ENCODE measurements around the gene TEX2.

Gene TEX2

DNA sequence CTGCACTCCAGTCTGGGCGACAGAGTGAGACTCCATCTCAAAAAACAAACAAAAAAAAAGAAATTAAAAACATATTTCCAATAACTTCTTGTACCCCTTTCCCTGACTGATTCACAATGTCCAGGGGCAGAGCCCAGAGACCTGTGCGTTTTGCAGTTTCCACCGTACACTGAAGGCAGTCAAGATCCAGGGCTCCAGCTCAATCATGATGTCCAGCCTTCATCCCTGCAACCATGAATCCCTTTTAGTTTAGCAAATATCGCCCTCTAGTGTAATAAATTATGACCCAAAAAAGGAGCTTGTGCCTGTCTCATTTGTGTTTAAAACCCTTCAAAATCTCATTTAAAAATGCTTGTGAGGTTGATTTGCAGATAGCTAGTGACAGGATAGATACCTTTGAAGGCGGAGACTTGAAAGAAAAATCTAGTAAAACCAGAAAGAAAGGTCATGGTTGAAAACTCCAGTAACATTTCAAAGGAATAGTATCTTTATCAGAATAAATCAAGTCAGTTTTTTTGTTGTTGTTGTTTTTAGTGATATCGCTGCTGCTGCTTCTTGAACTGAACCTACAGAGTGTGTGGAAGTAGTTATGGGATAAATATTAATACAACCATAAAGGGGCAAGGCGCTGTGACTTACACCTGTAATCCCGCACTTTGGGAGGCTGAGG lies 129.4 kb downstream of the TEX2 start:
- DNase-seq, result peak; percentile 78

DNA sequence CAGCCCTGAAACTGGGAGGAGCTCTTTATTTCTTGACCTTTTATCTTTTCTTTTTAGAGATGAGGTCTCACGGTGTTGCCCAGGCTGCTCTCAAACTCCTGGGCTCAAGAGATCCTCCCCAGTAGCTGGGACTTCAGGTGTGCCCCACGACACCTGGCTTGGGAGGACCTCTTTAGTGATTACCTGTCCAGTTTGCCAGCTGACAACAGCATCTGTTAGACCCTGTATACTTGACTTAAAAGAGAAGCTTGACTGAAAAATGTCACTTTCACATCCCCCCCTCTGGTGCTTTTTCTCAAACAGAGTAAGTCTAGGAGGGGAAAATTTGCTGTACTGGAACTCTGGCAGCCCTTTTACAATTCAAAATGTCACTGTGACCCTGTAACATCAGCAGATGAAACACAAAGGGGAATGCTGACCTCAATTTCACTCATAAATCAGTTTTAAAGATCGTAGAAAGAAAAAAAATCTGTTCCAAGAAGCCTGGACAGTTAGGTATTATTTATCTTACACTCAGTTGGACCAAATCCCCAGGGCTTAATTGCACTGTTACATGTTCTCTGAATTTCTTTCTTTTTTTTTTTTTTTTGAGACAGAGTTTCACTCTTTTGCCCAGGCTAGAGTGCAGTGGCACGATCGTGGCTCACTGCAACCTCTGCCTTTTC lies 131.3 kb downstream of the TEX2 start:
- DNase-seq, result no peak

DNA sequence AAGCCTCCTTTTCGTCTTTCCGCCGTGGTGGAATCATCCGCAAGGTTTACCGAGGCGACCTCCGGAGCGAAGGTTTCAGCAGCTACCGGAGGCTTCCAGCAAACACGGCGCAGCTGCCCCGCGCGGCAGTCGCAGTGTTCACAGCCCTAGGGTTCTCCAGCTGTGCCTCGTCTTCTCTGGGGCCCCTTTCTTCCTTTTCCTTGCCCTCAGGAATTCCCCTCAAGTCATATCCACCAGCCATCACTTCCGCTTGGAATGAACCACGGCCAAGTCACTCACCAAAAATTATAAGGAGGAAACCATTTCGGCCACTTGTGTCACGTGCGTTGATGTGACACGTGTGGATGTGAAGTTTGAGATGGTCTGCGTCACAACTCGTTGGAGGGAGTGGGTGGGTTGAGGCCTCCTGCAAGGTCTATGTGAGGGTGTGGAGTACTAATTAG lies 132.5 kb downstream of the TEX2 start:
- DNase-seq, result peak; percentile 96

DNA sequence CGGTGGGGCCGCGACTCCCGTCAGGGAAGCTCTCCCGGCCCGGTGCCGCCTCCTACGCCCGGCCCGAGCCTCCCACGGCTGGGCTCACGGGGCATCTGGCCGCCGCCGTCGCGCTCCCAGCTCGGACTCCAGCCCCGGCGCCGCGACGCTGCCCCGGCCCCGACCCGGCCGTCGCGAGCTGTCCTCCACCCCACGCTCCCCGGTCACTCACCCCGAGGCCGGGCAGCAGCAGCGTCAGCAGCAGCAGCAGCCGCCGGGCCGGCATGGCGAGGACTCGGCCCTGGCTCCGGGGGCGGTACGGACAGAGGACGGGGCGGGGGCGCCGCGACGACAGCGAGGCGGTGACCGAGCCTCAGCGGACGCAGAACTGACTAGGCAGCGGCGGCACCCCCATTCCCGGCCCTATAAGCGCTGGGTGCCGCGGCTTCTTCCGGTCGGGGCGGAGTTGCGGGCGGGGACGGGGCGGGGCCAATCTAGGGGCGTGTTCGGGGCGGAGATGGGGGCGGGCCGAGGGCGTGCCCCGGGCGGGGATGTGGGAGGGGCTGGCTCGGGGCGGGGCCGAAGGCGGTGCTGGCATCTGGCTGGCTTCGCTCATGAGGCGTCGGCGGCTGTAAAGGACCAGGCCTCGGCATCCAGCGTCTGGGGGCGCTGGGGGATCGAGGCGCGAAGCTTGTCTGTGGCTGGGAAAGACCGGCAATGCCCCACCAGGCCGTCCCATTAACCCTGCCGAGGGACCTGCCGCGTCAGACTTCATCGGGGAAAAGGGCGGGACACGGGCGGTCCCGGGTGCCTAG lies 133.1 kb downstream of the TEX2 start, which contains the start of gene ERN1:
ERN1 (minus strand) TSS at position 380 of the 794 bp plus-strand sequence; CDS start at position 265, 115 bp downstream.
- DNase-seq, result peak; percentile 94

DNA sequence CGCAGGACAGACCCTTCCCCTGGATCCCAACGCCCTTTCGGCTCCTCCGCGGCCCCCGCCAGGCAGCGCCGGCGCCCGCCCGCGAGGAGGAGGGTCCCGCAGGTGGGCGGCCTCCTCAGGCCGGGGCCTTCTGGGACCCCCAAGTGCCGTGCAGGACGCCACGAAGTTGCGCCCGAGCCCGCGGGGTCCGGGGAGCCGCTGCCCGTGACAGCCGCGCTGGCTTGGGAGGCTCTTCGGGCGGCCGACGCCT lies 133.6 kb downstream of the TEX2 start:
- no peak for DNase-seq

DNA sequence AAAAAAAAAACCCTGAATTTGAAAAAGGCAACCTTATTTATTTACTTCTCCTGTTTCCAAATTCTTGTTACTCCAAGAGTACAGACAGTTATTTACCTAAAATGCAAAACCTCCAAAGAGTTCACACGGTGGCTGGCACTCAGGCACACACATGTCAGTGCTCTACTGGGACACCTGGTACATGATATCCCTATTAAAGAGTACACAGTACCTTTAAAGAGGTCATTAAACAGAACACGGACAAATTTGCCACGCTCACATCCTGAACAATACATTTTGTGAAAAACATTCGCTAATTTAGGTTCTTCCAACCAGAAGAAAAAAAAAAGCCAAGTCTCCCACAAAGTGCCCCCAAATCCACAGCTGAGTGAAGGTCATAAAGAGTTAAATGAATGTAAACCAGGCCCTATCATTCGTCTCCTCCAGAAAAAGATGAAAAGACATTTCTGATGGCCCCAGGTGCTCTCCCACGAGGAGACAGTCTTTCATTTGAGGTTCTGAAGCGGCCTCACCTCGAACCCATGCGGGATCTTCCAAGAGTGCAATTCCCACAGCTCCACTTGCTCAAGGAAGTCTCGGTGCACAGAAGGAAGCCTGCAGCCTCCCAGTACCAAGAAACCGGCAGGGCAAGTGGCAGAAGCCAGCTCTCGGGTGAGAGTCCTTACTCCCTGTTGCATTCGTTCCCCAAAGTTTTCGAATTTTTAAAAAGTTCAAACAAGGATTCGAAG lies 134.1 kb downstream of the TEX2 start:
- DNase-seq, result peak; percentile 33

DNA sequence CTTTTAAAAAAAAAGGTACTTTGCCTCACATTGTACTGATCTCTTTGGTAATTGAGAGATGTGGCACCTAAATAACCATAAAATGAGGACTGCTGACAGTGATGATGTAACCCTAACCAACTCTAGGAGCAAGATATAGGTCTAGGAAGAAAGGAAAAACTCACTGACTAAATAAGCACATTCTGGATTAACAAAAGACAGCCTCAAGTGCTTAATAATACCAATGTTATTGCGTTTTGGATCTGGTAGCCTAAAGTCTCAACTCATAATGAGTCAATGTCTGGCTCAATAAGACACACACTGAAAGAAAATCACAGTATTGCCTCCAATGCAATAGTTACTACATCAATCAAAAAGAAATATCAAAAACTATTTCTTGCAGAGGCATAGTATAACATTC lies 136.1 kb downstream of the TEX2 start:
- peak; percentile 35 for DNase-seq

DNA sequence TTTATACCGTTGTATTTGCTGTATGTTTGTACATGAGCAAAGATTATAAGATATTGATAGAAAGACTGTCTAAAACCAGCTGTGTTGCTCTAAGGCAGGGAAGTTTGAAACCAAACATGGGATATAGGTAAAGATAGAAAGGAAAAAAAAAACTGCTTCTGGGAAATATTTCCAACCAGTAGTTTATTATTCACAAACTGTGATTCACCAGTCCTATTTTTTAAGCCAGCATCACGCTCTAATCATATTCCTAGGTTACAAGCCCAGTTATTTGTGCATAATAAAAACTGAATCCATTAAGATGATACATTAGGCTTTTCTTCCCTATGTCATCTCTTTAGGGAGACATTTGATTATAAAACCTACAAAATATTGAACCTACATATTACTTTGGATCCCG lies 137.1 kb downstream of the TEX2 start:
- DNase-seq, result no peak

DNA sequence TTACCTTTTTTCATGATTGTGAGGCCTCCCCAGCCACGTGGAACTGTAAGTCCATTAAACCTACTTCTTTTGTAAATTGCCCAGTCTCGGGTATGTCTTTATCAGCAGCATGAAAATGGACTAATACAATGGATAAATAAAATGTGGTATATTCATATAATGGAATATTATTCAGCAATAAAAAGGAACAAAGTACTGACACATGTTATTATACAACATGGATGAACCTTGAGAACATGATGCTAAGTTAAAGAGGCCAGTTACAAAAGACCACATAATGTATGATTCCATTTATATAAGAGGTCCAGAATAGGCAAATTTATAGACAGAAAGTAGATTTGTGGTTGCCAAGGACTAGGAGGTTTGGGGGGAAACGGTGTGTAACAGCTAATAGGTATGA lies 138.5 kb downstream of the TEX2 start:
- DNase-seq, result no peak

DNA sequence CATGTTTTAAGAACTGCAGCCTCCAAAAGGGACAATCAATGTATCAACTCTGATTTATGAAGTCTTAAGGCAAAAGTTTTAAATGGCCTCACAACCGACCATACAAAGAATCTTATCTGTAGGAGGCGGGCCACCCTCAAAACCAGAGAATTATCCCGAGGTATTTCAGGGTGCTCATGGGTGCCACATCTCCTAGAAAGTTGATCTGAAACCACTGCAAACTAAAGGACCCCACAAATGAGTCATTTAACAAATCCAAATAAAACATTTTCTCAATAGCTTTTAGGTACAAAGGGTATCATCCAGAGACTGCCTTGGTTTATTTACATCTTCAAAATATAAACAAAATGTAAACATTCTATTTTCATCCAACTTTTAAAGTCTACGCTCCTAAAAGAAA lies 139.9 kb downstream of the TEX2 start:
- no peak for DNase-seq

DNA sequence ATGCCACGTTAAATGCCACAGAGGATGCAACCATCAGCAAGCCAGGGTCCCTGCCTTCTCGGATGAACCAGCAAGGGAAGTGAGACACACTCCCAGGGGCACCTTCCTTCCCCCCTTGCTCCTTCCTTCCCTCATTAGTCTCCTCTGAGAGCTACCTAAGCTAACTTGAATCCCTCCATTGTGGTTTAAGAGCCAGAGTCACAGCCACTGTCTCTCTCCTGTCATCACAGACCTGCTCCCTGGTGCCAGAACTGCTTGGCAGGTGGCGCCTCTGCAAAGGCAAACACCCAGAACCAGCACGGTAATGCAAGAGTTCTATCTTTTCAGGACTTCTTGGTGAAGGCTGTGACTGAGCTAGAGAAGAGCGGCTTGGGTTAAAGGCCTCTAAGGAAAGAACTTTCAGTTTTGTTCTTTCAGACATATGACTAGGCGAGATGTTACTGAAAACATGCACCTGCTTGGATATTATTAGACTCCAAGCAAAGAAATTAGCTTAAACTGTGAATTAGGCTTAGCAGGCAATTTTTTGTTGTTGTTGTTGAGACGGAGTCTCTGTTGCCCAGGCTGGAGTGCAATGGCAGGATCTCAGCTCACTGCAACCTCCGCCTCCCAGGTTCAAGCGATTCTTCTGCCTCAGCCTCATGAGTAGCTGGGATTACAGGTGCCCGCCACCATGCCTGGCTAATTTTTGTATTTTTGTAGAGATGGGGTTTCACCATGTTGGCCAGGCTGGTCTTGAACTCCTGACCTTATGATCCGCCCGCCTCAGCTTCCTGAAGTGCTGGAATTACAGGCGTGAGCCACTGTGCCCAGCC lies 141.9 kb downstream of the TEX2 start:
- DNase-seq, result peak; percentile 35

DNA sequence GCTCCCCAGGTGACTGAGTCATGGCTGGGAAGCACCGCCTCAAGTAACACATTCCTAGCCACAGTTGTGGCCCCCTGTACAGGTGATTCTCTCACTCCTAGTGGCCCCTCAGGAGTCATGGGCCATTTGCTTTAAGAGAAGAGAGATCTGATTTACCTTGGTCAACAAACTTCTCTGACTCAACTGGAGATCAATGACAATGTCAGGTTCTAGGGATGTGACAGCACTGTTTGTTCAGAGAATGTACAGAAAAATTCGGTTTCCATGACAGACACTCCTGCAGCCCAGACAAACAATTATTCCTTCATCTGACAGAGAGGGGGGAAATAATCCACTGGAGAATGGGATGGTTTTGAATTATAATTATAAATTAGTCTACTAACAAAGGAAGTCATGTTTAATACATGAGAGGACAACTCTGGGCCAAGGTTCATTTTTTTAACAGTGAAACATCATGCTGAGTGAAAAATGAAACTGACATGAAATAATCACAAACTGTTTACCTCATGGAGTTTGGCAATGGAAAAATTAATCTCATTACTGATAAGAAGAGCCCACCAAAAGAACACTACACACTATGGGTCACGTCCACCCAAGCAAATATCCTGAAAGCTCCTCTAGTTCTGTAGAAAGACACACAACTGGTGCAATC lies 142.8 kb downstream of the TEX2 start:
- peak; percentile 39 for DNase-seq

DNA sequence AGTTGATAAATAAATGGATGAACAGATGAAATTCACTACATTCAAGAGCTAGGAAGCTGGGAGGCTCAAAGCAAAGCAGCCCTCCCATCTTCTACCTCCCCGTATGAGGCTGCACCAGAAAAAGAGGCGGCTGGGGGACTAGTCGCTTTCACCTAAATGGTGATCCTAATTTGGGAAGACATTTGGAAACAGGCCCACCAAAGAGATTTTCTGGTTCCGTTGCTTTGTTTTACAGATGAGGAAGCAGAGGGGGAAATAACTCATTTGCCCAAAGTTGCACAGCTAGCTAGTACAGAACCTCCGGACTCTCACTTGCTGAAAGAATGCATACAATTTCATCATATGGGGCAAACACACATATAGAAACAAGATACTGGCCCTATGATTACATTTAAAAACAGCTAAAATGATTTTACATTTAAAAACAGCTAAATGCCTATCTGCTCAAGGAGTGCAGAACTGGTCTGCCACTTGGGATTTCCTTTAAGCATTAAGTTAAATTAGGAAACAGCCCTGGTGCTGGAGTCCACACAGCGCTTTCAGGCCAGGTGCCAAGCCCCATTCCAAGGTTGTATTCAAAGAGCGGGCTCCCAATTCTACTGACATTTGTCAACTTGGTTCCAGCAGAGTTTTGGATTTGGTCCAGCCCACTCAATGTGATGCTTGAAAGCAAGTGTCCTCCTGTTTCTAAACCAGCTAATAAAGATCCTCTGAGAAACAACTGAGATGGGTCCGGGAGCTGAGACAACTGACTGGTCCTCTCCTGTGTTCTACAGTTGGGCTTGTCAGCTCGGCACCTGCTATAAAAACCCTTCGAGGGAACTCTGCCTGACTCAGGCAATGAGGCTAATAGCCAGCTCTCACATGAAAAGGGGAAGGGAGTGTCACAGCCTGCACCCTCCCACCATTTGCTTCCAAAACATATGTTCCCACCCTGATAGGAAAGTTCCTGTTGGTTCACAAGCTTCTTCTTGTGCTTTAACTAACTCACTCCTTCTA lies 144.8 kb downstream of the TEX2 start:
- peak; percentile 88 for DNase-seq

DNA sequence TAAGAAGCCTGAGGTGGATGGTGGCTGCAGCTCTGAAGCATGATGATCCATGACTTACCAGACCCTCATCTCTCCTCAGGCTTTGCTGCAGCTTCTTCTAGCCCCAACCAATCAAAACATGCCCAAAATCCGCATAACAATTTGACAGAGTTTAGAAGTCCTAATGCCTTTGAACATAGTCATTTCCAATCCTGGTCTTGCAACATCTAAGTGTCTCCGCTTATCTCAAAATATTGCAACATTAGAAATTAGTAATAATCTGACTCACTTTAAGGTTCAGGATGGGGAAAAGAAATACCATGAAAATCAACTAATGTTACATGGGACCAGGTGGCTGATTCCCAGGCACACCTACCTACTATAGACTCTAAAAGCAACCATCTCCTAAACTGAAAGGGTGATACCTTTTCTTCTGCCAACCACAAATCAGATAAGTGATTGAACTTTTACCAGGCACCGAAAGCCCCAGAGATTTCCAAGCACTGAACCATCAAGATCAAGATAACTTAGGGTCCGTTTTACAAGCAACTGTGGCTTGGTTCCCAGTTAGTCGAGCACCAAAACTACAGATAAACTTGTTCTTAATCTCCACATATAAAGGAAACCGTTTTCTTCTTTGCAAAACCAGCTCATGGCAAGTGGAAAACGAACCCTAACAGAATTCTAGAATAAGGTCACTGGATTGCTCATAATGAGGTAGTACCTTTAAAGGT lies 147.1 kb downstream of the TEX2 start:
- DNase-seq, result peak; percentile 61

DNA sequence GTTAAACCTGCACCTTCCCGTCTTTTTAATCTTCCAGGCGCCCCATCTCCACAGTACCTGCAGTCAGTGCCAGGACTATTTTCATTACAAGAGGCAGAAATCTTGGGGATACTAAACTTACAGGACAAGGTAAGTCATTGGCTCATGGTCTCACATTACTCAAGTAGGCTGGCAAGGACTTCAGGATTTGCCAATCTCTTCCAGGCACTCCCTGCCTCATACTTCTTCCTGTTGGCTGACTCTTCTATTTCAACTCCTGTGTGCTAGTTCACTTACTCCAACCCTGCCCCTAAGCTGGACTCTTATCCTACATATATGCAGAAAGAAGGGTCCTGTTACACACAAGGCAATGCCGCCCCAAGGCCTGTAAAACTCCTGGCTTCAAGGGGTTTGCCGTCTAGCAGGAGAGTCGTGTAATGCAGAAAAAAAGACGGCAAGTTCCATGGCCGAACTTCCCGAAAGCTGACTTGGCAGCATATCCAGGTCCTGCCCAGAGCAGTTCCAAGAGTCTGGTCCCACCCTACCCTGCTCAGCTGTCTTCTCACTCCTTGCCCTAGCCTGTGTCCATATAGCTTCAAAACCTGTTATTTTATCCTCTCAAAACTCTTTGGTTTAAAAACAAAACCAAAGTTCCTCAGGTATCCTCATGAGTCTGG lies 147.9 kb downstream of the TEX2 start:
- no peak for DNase-seq

DNA sequence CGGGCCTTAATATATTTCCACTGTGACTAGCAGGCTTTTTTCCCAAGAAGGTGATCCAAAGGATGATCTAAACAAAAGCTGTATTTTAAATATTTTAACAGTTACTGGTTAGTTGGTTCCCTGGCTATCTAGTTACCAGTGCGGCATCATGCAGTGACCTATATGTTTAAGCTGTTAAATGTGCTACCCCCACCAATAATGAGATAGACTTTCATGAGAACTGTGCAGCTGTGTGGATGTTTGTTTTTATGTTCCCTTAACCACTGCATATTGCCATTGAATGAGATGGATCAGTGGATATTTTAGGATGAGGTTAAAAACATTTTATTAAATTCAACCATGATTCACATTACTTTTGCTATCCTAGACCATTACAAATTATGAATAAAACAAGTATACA lies 150.1 kb downstream of the TEX2 start:
- DNase-seq, result no peak

DNA sequence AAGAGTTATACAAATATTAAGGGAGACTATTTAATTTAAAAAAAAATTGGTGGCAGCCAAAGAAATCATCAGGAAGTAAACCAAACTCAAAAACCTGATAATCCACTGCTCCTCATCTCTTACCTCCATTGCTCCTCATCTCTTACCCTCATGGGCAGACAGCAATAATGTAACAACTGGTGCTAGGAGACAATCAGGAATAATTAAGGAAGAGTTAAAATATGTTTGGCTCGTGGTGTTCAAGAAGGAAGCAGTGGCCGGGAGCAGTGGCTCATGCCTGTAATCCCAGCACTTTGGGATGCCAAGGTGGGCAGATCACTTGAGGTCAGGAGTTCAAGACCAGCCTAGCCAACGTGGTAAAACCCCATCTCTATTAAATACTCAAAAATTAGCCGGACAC lies 151.2 kb downstream of the TEX2 start:
- no peak for DNase-seq

DNA sequence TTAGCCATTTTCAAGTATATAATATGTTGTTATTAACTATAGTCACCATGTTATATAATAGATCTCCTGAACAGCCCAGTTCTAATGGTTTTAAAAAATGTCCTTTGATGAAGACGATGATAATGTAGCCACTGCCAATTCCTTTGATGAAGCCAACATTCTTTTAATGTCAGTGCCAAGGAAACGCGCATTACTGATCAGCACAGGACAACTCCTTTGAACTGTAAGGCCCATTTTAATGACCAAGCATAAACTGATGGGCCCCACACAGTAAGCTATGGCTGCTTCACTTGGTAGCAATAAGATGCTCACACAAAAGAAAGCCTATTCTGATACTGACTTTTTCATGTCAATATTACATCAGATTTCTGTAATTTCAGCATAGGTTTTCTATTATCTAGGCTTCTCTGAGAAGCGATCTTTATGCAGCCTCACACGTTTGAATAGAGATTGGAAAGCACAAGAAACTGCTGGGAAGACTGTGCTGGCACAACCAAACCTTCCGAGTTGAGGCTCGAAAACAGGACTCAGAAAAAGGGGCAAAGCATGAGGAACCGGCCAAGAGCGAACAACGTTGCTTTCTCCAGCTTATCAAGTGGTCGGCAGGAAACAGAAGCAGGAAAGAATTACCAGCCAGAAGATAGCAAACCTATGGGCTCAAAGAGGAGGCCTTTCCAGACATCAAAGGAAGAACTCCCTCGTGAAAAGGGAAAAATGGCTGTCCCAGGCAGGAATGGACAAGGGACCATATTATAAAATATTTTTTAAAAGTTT lies 152.5 kb downstream of the TEX2 start:
- DNase-seq, result no peak

DNA sequence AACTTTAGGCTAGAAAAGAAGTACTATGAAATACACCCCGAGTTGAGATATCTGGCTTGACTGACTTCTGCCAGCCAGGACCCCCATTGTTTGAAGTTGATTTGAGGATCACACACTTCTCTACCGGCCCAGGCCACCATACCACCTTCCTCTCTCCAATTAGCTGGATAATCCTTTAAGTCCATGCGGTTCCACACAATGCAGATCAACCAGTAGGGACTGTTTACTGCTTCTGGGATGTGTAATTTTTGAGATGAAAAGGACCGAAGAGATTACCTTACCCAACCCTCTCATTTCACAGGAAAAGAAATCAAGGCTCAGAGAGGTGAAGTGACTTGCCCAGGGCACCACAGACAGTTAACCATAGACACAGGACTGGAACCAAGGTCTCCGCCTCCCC lies 153.7 kb downstream of the TEX2 start:
- no peak for DNase-seq

Data from inflammatory macrophage treated with lipopolysaccharide for 4 hours (primary cell).